ENCODE results near the gene GORASP2. TPM values are rescaled to one million over a fixed set of nuclear protein-coding genes. Genes with fewer than 3 reads are reported as not detected.

The GORASP2 gene
- total RNA-seq, 1 experiment from 2014 or later: 67.3 TPM

GRCh38 chr2:170985407-170985806 is 56.4 kb downstream of the GORASP2 start:
- Histone ChIP-seq H2AFZ (ENCODE audit: low read length) (no peak overlapping the region), H3K4me1 (ENCODE audit: insufficient read depth, low read length) (no peaks in the 10 kb centered on the region), H3K4me2 (ENCODE audit: low read length) (no peak overlapping the region), H4K20me1 (ENCODE audit: low read length) (no peaks in the 10 kb centered on the region), H3K9ac (ENCODE audit: low read length) (no peak overlapping the region), H3K27ac (ENCODE audit: low read length) (no peak overlapping the region), H3K9me2 (replicated peaks; ENCODE audit: low read length) (no peaks in the 10 kb centered on the region), H3K9me3 (ENCODE audit: low read length) (no peaks in the 10 kb centered on the region), H3K36me3 (ENCODE audit: low read depth, low read length) (peaks cover 3% of the 10 kb centered on the region; the same call in 1 of the 2 replicates), H3K27me3 (ENCODE audit: low read length) (no peaks in the 10 kb centered on the region), H3F3A (ENCODE audit: low read length, unreplicated experiment) (no peaks in the 10 kb centered on the region), H3K79me2 (ENCODE audit: low read length) (no peaks in the 10 kb centered on the region), H3K4me3 (ENCODE audit: low read length) (no peak overlapping the region)
- no TSS peak for BruUV-seq (replicated peaks)
- POLR2A ChIA-PET (ENCODE audit: unreplicated experiment): no interaction called here
- no peak for DNase-seq
- intact Hi-C loops (cut with micrococcal nuclease): no loop called here
- CTCF ChIA-PET: no interaction called here
- no peak for ATAC-seq
- TF ChIP-seq EZH2phosphoT487 (IDR thresholded peaks at IDR 0.05; ENCODE audit: borderline replicate concordance, low read length) (no peak), CTCF (conservative IDR thresholded peaks at IDR 0.05; ENCODE audit: low read depth, low read length) (no peak), EZH2 (IDR thresholded peaks at IDR 0.05; ENCODE audit: low read length, unreplicated experiment) (no peak)

GRCh38 chr2:170986566-170987258 is 57.7 kb downstream of the GORASP2 start:
- Histone ChIP-seq H4K20me1 (ENCODE audit: low read length) (no peaks in the 10 kb centered on the region), H3K36me3 (ENCODE audit: low read depth, low read length) (peaks cover 4% of the 10 kb centered on the region; the same call in 1 of the 2 replicates)
- no TSS peak for BruUV-seq (replicated peaks)

More at GRCh38 chr2:170986566-170987258, 57.7 kb downstream of the GORASP2 start:
- ATAC-seq (no peak), DNase-seq (no peak)
- Histone ChIP-seq H3K27me3 (ENCODE audit: low read length) (no peaks in the 10 kb centered on the region), H3K27ac (ENCODE audit: low read length) (no peak overlapping the region), H2AFZ (ENCODE audit: low read length) (no peak overlapping the region), H3K9ac (ENCODE audit: low read length) (no peak overlapping the region), H3K4me2 (ENCODE audit: low read length) (no peak overlapping the region), H3K9me3 (ENCODE audit: low read length) (no peaks in the 10 kb centered on the region), H3K4me1 (ENCODE audit: insufficient read depth, low read length) (no peaks in the 10 kb centered on the region), H3F3A (ENCODE audit: low read length, unreplicated experiment) (no peaks in the 10 kb centered on the region), H3K79me2 (ENCODE audit: low read length) (no peaks in the 10 kb centered on the region), H3K4me3 (ENCODE audit: low read length) (no peak overlapping the region), H3K9me2 (replicated peaks; ENCODE audit: low read length) (no peaks in the 10 kb centered on the region)
- TF ChIP-seq CTCF (conservative IDR thresholded peaks at IDR 0.05; ENCODE audit: low read depth, low read length) (no peak), EZH2 (IDR thresholded peaks at IDR 0.05; ENCODE audit: low read length, unreplicated experiment) (no peak), EZH2phosphoT487 (IDR thresholded peaks at IDR 0.05; ENCODE audit: borderline replicate concordance, low read length) (no peak)
- intact Hi-C loops (cut with micrococcal nuclease): no loop called here
- POLR2A ChIA-PET (ENCODE audit: unreplicated experiment): no interaction called here
- CTCF ChIA-PET: no interaction called here

Data from PC-3 (cell line).